Stimulated activated naive CD8-positive, alpha-beta T cell treated with anti-CD3 and anti-CD28 coated beads, Interleukin-15, amount 100 ng/mL, for 72 hours (primary cell): ENCODE measurements around the gene OGFR.
"Not testable (repeated sequence)": the region's sequence is repeated elsewhere in the genome, so short reads cannot be mapped to it uniquely, and the experiment has no call there.

Source experiments
- ATAC-seq: fragments of 150-1000 bp; cut with Tn5 transposase; 2 replicates; pipeline ENCODE4 v1.10.0; 2021; ENCODE audit warnings: mild to moderate bottlenecking, moderate library complexity
- DNase-seq, 2 donors: peaks; one replicate each; pipeline ENCODE4 v3.0.0; 2021 to 2022
- H3K27ac Mint-ChIP-seq, 2 donors: one replicate each; pipeline ENCODE4 v1.8.0; 2022; ENCODE audit warnings: mild to moderate bottlenecking in 2 of 2, mixed read lengths in 2 of 2, moderate library complexity in 2 of 2
- H3K27me3 Mint-ChIP-seq: one replicate; pipeline ENCODE4 v1.8.0; 2022; ENCODE audit warnings: mixed read lengths
- H3K4me1 Mint-ChIP-seq: one replicate; pipeline ENCODE4 v1.8.0; 2022; ENCODE audit warnings: mild to moderate bottlenecking, mixed read lengths
- H3K4me3 Mint-ChIP-seq, 2 donors: one replicate each; pipeline ENCODE4 v1.8.0; 2022; ENCODE audit warnings: mild to moderate bottlenecking in 2 of 2, mixed read lengths in 2 of 2, moderate library complexity in 1 of 2
- H3K9me3 Mint-ChIP-seq, 2 donors: one replicate each; pipeline ENCODE4 v1.8.0; 2022; ENCODE audit warnings: mixed read lengths in 2 of 2

OGFR gene

GRCh38 chr20:62840244-62841197 lies 35.9 kb downstream of the OGFR start:
- no peak for ATAC-seq
- Mint-ChIP-seq H3K4me1 (no peaks in the 10 kb centered on the region), H3K27me3 (no peaks in the 10 kb centered on the region), H3K9me3 (no peaks in the 10 kb centered on the region), H3K27ac (no peak overlapping the region), H3K4me3 (no peak overlapping the region)
- DNase-seq, result no peak

- Mint-ChIP-seq H3K27ac (no peak overlapping the region), H3K27me3 (no peaks in the 10 kb centered on the region), H3K4me3 (no peak overlapping the region), H3K4me1 (no peaks in the 10 kb centered on the region), H3K9me3 (no peaks in the 10 kb centered on the region)
- DNase-seq, result no peak
- ATAC-seq, result no peak
These were observed 37.1 kb downstream of the OGFR start for GRCh38 chr20:62841705-62842212.

- Mint-ChIP-seq H3K27me3 (no peaks in the 10 kb centered on the region), H3K4me3 (no peak overlapping the region), H3K9me3 (no peaks in the 10 kb centered on the region), H3K4me1 (no peaks in the 10 kb centered on the region), H3K27ac (no peak overlapping the region)
- DNase-seq (no peak), ATAC-seq (peak; percentile 23)
These were observed 39.0 kb downstream of the OGFR start for GRCh38 chr20:62843656-62844055.

- ATAC-seq, result no peak
- H3K27ac Mint-ChIP-seq, result no peak overlapping the region
These were observed 39.5 kb downstream of the OGFR start for GRCh38 chr20:62844182-62844581.

GRCh38 chr20:62845416-62846160 lies 41.0 kb downstream of the OGFR start:
- H3K27ac Mint-ChIP-seq, result no peak overlapping the region
- no peak overlapping the region for H3K4me3 Mint-ChIP-seq
- H3K9me3 Mint-ChIP-seq, result no peaks in the 10 kb centered on the region
- no peaks in the 10 kb centered on the region for H3K27me3 Mint-ChIP-seq
- no peaks in the 10 kb centered on the region for H3K4me1 Mint-ChIP-seq
- DNase-seq (no peak), ATAC-seq (no peak)

More at GRCh38 chr20:62844182-62844581, 39.5 kb downstream of the OGFR start:
- no peaks in the 10 kb centered on the region for H3K4me1 Mint-ChIP-seq
- DNase-seq, result no peak
- no peaks in the 10 kb centered on the region for H3K27me3 Mint-ChIP-seq
- H3K9me3 Mint-ChIP-seq, result no peaks in the 10 kb centered on the region
- no peak overlapping the region for H3K4me3 Mint-ChIP-seq

GRCh38 chr20:62846166-62846890 lies 41.7 kb downstream of the OGFR start:
- Mint-ChIP-seq H3K27me3 (no peaks in the 10 kb centered on the region), H3K9me3 (no peaks in the 10 kb centered on the region), H3K27ac (no peak overlapping the region), H3K4me1 (no peaks in the 10 kb centered on the region), H3K4me3 (no peak overlapping the region)
- ATAC-seq, result no peak
- no peak for DNase-seq

- not testable (repeated sequence) for H3K4me1 Mint-ChIP-seq, DNase-seq, H3K27me3 Mint-ChIP-seq, H3K9me3 Mint-ChIP-seq, H3K27ac Mint-ChIP-seq, ATAC-seq, H3K4me3 Mint-ChIP-seq
These were observed 44.3 kb downstream of the OGFR start for GRCh38 chr20:62848917-62849316.

- Mint-ChIP-seq H3K4me1 (no peaks in the 10 kb centered on the region), H3K9me3 (no peaks in the 10 kb centered on the region), H3K27me3 (no peaks in the 10 kb centered on the region), H3K27ac (peak overlapping the region in 1 of 2 donors; percentile 42), H3K4me3 (no peak overlapping the region)
- ATAC-seq (no peak), DNase-seq (no peak)
These were observed 44.8 kb downstream of the OGFR start for GRCh38 chr20:62849431-62849830.

GRCh38 chr20:62850333-62850974 lies 45.8 kb downstream of the OGFR start:
- Mint-ChIP-seq H3K4me1 (no peaks in the 10 kb centered on the region), H3K27ac (peak overlapping the region in 1 of 2 donors; percentile 12), H3K9me3 (no peaks in the 10 kb centered on the region), H3K27me3 (no peaks in the 10 kb centered on the region), H3K4me3 (no peak overlapping the region)
- DNase-seq (no peak), ATAC-seq (no peak)

GRCh38 chr20:62852196-62852595 lies 47.6 kb downstream of the OGFR start:
- no peak for ATAC-seq
- DNase-seq, result no peak
- no peaks in the 10 kb centered on the region for H3K9me3 Mint-ChIP-seq
- H3K4me3 Mint-ChIP-seq, result no peak overlapping the region
- no peaks in the 10 kb centered on the region for H3K27me3 Mint-ChIP-seq
- no peaks in the 10 kb centered on the region for H3K4me1 Mint-ChIP-seq
- H3K27ac Mint-ChIP-seq, result peak overlapping the region in 1 of 2 donors; percentile 78

- no peaks in the 10 kb centered on the region for H3K4me1 Mint-ChIP-seq
- DNase-seq (no peak), ATAC-seq (no peak)
- no peak overlapping the region for H3K27ac Mint-ChIP-seq
- H3K4me3 Mint-ChIP-seq, result no peak overlapping the region
- no peaks in the 10 kb centered on the region for H3K9me3 Mint-ChIP-seq
- H3K27me3 Mint-ChIP-seq, result no peaks in the 10 kb centered on the region
These were observed 48.2 kb downstream of the OGFR start for GRCh38 chr20:62852841-62853240.

- not testable (repeated sequence) for DNase-seq, H3K4me1 Mint-ChIP-seq, H3K4me3 Mint-ChIP-seq, ATAC-seq, H3K27ac Mint-ChIP-seq, H3K9me3 Mint-ChIP-seq, H3K27me3 Mint-ChIP-seq
These were observed 48.7 kb downstream of the OGFR start for GRCh38 chr20:62853304-62853703.

GRCh38 chr20:62854121-62854520 lies 49.5 kb downstream of the OGFR start:
- Mint-ChIP-seq H3K4me3 (no peak overlapping the region), H3K27me3 (no peaks in the 10 kb centered on the region), H3K9me3 (no peaks in the 10 kb centered on the region), H3K4me1 (peaks cover 10% of the 10 kb centered on the region), H3K27ac (no peak overlapping the region)
- ATAC-seq (no peak), DNase-seq (no peak)

- H3K4me1 Mint-ChIP-seq, result peaks cover 20% of the 10 kb centered on the region
- H3K4me3 Mint-ChIP-seq, result no peak overlapping the region
- ATAC-seq (no peak), DNase-seq (no peak)
- H3K9me3 Mint-ChIP-seq, result no peaks in the 10 kb centered on the region
- H3K27ac Mint-ChIP-seq, result peak overlapping the region in 1 of 2 donors; percentile 16
- no peaks in the 10 kb centered on the region for H3K27me3 Mint-ChIP-seq
These were observed 50.5 kb downstream of the OGFR start for GRCh38 chr20:62855120-62855519.
